ENCODE measurements around the gene CT47C1. TPM values are rescaled to one million over a fixed set of nuclear protein-coding genes. Genes with fewer than 3 reads are reported as not detected.
"Not testable (repeated sequence)": the region's sequence is repeated elsewhere in the genome, so short reads cannot be mapped to it uniquely, and the experiment has no call there.

Gene CT47C1
- not detected in 2 replicates for total RNA-seq (2022)
- not detected for Bru-seq, nascent RNA
- BruChase-seq, experiment 1, labeled RNA remaining after a 6-hour chase, result not detected
- BruChase-seq, experiment 2, labeled RNA remaining after a 2-hour chase, result not detected
- long read RNA-seq, result 0 reads

GRCh38 chrX:119072744-119073143, at the start of gene CT47C1:
Gene CT47C1 (plus strand): TSS chrX:119072993. CDS start chrX:119073226, 233 bp downstream.
- Mint-ChIP-seq H3K4me3 (ENCODE audit: unreplicated experiment) (no peak within 1 kb of the TSS), H3K27me3 (ENCODE audit: insufficient read depth, unreplicated experiment) (peaks cover 19% of the 10 kb centered on the region), H3K4me1 (ENCODE audit: insufficient read depth, unreplicated experiment) (no peaks in the 10 kb centered on the region), H3K9me3 (ENCODE audit: unreplicated experiment) (no peaks in the 10 kb centered on the region), H3K36me3 (ENCODE audit: insufficient read depth, unreplicated experiment) (no peaks in the 10 kb centered on the region), H3K27ac (ENCODE audit: low read depth, unreplicated experiment) (no peak within 1 kb of the TSS)
- intact Hi-C loops (cut with micrococcal nuclease), result no loop called here
- BruUV-seq (replicated peaks), result no TSS peak
- TF ChIP-seq, protein P1, sequence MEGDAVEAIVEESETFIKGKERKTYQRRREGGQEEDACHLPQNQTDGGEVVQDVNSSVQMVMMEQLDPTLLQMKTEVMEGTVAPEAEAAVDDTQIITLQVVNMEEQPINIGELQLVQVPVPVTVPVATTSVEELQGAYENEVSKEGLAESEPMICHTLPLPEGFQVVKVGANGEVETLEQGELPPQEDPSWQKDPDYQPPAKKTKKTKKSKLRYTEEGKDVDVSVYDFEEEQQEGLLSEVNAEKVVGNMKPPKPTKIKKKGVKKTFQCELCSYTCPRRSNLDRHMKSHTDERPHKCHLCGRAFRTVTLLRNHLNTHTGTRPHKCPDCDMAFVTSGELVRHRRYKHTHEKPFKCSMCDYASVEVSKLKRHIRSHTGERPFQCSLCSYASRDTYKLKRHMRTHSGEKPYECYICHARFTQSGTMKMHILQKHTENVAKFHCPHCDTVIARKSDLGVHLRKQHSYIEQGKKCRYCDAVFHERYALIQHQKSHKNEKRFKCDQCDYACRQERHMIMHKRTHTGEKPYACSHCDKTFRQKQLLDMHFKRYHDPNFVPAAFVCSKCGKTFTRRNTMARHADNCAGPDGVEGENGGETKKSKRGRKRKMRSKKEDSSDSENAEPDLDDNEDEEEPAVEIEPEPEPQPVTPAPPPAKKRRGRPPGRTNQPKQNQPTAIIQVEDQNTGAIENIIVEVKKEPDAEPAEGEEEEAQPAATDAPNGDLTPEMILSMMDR (IDR thresholded peaks at IDR 0.05; ENCODE audit: unreplicated experiment), result no peak
- POLR2A ChIA-PET, result no interaction called here
- CTCF ChIA-PET, result no interaction called here
- DNase-seq (ENCODE audit: unreplicated experiment), result no peak

GRCh38 chrX:119025900-119026299, 46.9 kb upstream of the CT47C1 start:
- no peak for DNase-seq (ENCODE audit: unreplicated experiment)
- H3K27ac Mint-ChIP-seq (ENCODE audit: low read depth, unreplicated experiment), result no peak overlapping the region
- H3K36me3 Mint-ChIP-seq (ENCODE audit: insufficient read depth, unreplicated experiment), result no peaks in the 10 kb centered on the region
- no peaks in the 10 kb centered on the region for H3K9me3 Mint-ChIP-seq (ENCODE audit: unreplicated experiment)
- H3K4me1 Mint-ChIP-seq (ENCODE audit: insufficient read depth, unreplicated experiment), result no peaks in the 10 kb centered on the region
- H3K4me3 Mint-ChIP-seq (ENCODE audit: unreplicated experiment), result no peak overlapping the region
- TF ChIP-seq, protein P1 (IDR thresholded peaks at IDR 0.05; ENCODE audit: unreplicated experiment), result no peak
- CTCF ChIA-PET, result interaction anchor here (0.6 to 1.7 kb wide), 5 partner anchors 13 to 178 kb away, joined by 3 to 5 read pairs (median 3); no protein-coding TSS in a partner anchor
- intact Hi-C loops (cut with micrococcal nuclease), result no loop called here
- no TSS peak for BruUV-seq (replicated peaks)
- POLR2A ChIA-PET, result no interaction called here
- H3K27me3 Mint-ChIP-seq (ENCODE audit: insufficient read depth, unreplicated experiment), result peaks cover 6% of the 10 kb centered on the region

DNA sequence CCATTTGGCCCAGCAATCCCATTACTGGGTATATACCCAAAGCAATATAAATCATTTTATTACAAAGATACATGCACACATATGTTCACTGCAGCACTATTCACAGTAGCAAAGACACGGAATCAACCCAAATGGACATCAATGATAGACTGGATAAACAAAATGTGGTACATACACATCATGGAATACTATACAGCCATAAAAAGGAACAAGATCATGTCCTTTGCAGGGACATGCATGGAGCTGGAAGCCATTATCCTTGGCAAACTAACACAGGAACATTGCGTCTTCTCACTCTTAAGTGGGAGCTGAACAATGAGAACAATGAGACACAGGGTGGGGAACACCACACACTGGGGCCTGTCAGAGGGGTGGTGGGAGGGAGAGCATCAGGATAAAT, 46.4 kb upstream of the CT47C1 start:
- H3K27ac Mint-ChIP-seq (ENCODE audit: low read depth, unreplicated experiment); H3K4me1 Mint-ChIP-seq (ENCODE audit: insufficient read depth, unreplicated experiment); POLR2A ChIA-PET; H3K9me3 Mint-ChIP-seq (ENCODE audit: unreplicated experiment); H3K4me3 Mint-ChIP-seq (ENCODE audit: unreplicated experiment); DNase-seq (ENCODE audit: unreplicated experiment); H3K36me3 Mint-ChIP-seq (ENCODE audit: insufficient read depth, unreplicated experiment); BruUV-seq (replicated peaks); intact Hi-C loops (cut with micrococcal nuclease): not testable (repeated sequence)
- CTCF ChIA-PET, result interaction anchor here (0.6 to 1.7 kb wide), 4 partner anchors 21 to 178 kb away, joined by 3 to 5 read pairs (median 4); no protein-coding TSS in a partner anchor
- H3K27me3 Mint-ChIP-seq (ENCODE audit: insufficient read depth, unreplicated experiment), result peaks cover 10% of the 10 kb centered on the region

GRCh38 chrX:119027960-119028732, 44.6 kb upstream of the CT47C1 start:
- CTCF ChIA-PET, result interaction anchor here (0.6 to 1.3 kb wide), 3 partner anchors 8 to 427 kb away, joined by 3 read pairs; no protein-coding TSS in a partner anchor
- POLR2A ChIA-PET; BruUV-seq (replicated peaks): not testable (repeated sequence)

DNA sequence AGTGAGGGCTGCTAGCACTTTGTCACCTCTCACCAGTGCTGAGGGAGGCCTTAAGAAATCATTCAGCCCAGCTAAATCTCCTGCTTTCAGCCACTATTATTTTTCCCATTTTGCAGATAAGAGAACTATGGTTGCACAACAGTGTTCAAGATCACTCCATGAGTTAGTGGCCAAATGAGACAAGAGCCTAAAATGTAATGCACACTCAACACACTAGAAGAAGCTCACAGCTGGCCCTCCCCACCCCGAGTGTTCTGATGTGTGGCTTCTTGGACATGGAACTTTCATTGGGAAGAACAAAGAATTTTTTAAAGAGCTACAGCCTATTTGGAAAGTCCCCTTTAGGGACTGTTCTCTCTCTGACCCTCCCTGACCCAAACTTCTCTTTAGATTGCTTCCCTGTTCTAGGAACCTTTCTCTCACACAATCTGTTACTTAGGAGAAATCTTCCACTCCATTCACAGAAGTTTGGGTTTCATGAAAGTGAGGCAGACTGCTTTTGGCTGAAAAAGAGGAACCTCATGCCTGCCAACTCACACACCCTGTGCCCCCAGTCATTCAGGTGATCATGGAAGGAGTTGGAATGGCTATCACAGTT, 44.0 kb upstream of the CT47C1 start:
- intact Hi-C loops (cut with micrococcal nuclease), result no loop called here
- H3K4me3 Mint-ChIP-seq (ENCODE audit: unreplicated experiment), result no peak overlapping the region
- no peak for DNase-seq (ENCODE audit: unreplicated experiment)
- TF ChIP-seq, protein P1 (IDR thresholded peaks at IDR 0.05; ENCODE audit: unreplicated experiment), result no peak
- CTCF ChIA-PET, result interaction anchor here (0.9 to 1.3 kb wide), 2 partner anchors 9 to 23 kb away, joined by 3 read pairs; no protein-coding TSS in a partner anchor
- no peaks in the 10 kb centered on the region for H3K4me1 Mint-ChIP-seq (ENCODE audit: insufficient read depth, unreplicated experiment)
- peaks cover 24% of the 10 kb centered on the region for H3K27me3 Mint-ChIP-seq (ENCODE audit: insufficient read depth, unreplicated experiment)
- BruUV-seq (replicated peaks), result no TSS peak
- H3K27ac Mint-ChIP-seq (ENCODE audit: low read depth, unreplicated experiment), result no peak overlapping the region
- no peaks in the 10 kb centered on the region for H3K36me3 Mint-ChIP-seq (ENCODE audit: insufficient read depth, unreplicated experiment)
- POLR2A ChIA-PET, result no interaction called here
- H3K9me3 Mint-ChIP-seq (ENCODE audit: unreplicated experiment), result no peaks in the 10 kb centered on the region

More at GRCh38 chrX:119027960-119028732, 44.6 kb upstream of the CT47C1 start:
- DNase-seq (ENCODE audit: unreplicated experiment); H3K4me3 Mint-ChIP-seq (ENCODE audit: unreplicated experiment); H3K27ac Mint-ChIP-seq (ENCODE audit: low read depth, unreplicated experiment); intact Hi-C loops (cut with micrococcal nuclease); H3K36me3 Mint-ChIP-seq (ENCODE audit: insufficient read depth, unreplicated experiment); H3K9me3 Mint-ChIP-seq (ENCODE audit: unreplicated experiment); H3K4me1 Mint-ChIP-seq (ENCODE audit: insufficient read depth, unreplicated experiment): not testable (repeated sequence)
- peaks cover 21% of the 10 kb centered on the region for H3K27me3 Mint-ChIP-seq (ENCODE audit: insufficient read depth, unreplicated experiment)

DNA sequence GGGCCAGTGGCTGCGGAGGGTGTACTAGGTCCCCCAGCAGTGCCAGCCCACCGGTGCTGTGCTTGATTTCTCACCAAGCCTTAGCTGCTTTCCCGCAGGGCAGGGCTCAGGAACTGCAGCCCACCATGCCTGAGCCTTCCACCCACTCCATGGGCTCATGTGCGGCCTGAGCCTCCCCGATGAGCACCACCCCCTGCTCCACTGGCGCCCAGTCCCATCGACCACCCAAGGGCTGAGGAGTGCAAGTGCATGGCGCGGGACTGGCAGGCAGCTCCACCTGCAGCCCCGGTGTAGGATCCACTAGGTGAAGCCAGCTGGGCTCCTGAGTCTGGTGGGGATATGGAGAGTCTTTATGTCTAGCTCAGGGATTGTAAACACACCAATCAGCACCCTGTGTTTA, 43.1 kb upstream of the CT47C1 start:
- intact Hi-C loops (cut with micrococcal nuclease); BruUV-seq (replicated peaks); H3K27ac Mint-ChIP-seq (ENCODE audit: low read depth, unreplicated experiment); DNase-seq (ENCODE audit: unreplicated experiment); H3K9me3 Mint-ChIP-seq (ENCODE audit: unreplicated experiment); H3K36me3 Mint-ChIP-seq (ENCODE audit: insufficient read depth, unreplicated experiment); POLR2A ChIA-PET; CTCF ChIA-PET; H3K4me3 Mint-ChIP-seq (ENCODE audit: unreplicated experiment); H3K4me1 Mint-ChIP-seq (ENCODE audit: insufficient read depth, unreplicated experiment): not testable (repeated sequence)
- peaks cover 32% of the 10 kb centered on the region for H3K27me3 Mint-ChIP-seq (ENCODE audit: insufficient read depth, unreplicated experiment)
